Measurements from ENCODE around the gene SLIT3. TPM values are rescaled to one million over a fixed set of nuclear protein-coding genes. Genes with fewer than 3 reads are reported as not detected.

The SLIT3 gene
- total RNA-seq, 1 donor from 2014 or later, result 3.1 TPM

- H3K4me3 ChIP-seq (ENCODE audit: low read depth, low read length), result no peak overlapping the region
- no peak for TF ChIP-seq CTCF (conservative IDR thresholded peaks at IDR 0.05; ENCODE audit: low read depth, low read length)
- DNase-seq (ENCODE audit: low read depth), result no peak
Measured at GRCh38 chr5:168826246-168826725, 474.7 kb downstream of the SLIT3 start.

GRCh38 chr5:168822745-168823281 is 478.1 kb downstream of the SLIT3 start:
- no peak for DNase-seq (ENCODE audit: low read depth)
- TF ChIP-seq CTCF (conservative IDR thresholded peaks at IDR 0.05; ENCODE audit: low read depth, low read length), result no peak

GRCh38 chr5:168822248-168822744 is 478.6 kb downstream of the SLIT3 start:
- H3K4me3 ChIP-seq (ENCODE audit: low read depth, low read length), result no peak overlapping the region
- no peak for DNase-seq (ENCODE audit: low read depth)
- TF ChIP-seq CTCF (conservative IDR thresholded peaks at IDR 0.05; ENCODE audit: low read depth, low read length), result no peak

More at GRCh38 chr5:168822745-168823281, 478.1 kb downstream of the SLIT3 start:
- H3K4me3 ChIP-seq (ENCODE audit: low read depth, low read length), result no peak overlapping the region

- TF ChIP-seq CTCF (conservative IDR thresholded peaks at IDR 0.05; ENCODE audit: low read depth, low read length), result no peak
- no peak for DNase-seq (ENCODE audit: low read depth)
- no peak overlapping the region for H3K4me3 ChIP-seq (ENCODE audit: low read depth, low read length)
Measured at GRCh38 chr5:168820874-168821273, 480.1 kb downstream of the SLIT3 start.

- no peak for TF ChIP-seq CTCF (conservative IDR thresholded peaks at IDR 0.05; ENCODE audit: low read depth, low read length)
- no peak for DNase-seq (ENCODE audit: low read depth)
- peak overlapping the region; percentile 25 for H3K4me3 ChIP-seq (ENCODE audit: low read depth, low read length)
Measured at GRCh38 chr5:168819004-168819621, 481.8 kb downstream of the SLIT3 start.

GRCh38 chr5:168818558-168818957 is 482.4 kb downstream of the SLIT3 start:
- no peak for DNase-seq (ENCODE audit: low read depth)
- no peak overlapping the region for H3K4me3 ChIP-seq (ENCODE audit: low read depth, low read length)
- TF ChIP-seq CTCF (conservative IDR thresholded peaks at IDR 0.05; ENCODE audit: low read depth, low read length), result no peak

- DNase-seq (ENCODE audit: low read depth), result no peak
- no peak for TF ChIP-seq CTCF (conservative IDR thresholded peaks at IDR 0.05; ENCODE audit: low read depth, low read length)
- H3K4me3 ChIP-seq (ENCODE audit: low read depth, low read length), result no peak overlapping the region
Measured at GRCh38 chr5:168817591-168817990, 483.3 kb downstream of the SLIT3 start.
